ENCODE data around the gene ATM.

ATM gene

DNA sequence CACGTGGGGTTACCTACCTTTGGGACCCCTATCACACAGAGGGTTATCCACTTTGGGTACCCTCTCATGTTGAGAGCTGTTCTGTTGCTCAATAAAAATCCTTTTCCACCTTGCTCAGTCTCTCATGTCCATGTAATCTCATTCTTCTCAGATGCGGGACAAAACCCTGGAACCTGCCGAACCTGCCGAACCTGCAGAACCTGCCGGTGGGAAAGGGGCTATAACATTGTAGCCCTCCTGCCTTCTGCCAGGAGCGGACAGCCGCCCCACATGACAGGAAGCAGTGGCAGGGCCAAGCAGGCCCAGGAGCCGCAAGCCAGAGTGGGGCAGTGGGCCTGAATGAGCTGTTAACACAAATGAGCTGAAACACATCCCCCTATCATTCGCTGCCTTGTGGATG lies 18.5 kb upstream of the ATM start:
- no peak for TF ChIP-seq CSDC2 (CRISPR knock-in tag; IDR thresholded peaks at IDR 0.05)
- TF ChIP-seq, protein P1, sequence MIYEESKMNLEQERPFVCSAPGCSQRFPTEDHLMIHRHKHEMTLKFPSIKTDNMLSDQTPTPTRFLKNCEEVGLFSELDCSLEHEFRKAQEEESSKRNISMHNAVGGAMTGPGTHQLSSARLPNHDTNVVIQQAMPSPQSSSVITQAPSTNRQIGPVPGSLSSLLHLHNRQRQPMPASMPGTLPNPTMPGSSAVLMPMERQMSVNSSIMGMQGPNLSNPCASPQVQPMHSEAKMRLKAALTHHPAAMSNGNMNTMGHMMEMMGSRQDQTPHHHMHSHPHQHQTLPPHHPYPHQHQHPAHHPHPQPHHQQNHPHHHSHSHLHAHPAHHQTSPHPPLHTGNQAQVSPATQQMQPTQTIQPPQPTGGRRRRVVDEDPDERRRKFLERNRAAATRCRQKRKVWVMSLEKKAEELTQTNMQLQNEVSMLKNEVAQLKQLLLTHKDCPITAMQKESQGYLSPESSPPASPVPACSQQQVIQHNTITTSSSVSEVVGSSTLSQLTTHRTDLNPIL (CRISPR knock-in tag; IDR thresholded peaks at IDR 0.05; ENCODE audit: low read depth), result no peak
- TF ChIP-seq PPARA (CRISPR knock-in tag; IDR thresholded peaks at IDR 0.05; ENCODE audit: borderline replicate concordance), result no peak
- no peak for TF ChIP-seq ISL1 (CRISPR knock-in tag; IDR thresholded peaks at IDR 0.05)

DNA sequence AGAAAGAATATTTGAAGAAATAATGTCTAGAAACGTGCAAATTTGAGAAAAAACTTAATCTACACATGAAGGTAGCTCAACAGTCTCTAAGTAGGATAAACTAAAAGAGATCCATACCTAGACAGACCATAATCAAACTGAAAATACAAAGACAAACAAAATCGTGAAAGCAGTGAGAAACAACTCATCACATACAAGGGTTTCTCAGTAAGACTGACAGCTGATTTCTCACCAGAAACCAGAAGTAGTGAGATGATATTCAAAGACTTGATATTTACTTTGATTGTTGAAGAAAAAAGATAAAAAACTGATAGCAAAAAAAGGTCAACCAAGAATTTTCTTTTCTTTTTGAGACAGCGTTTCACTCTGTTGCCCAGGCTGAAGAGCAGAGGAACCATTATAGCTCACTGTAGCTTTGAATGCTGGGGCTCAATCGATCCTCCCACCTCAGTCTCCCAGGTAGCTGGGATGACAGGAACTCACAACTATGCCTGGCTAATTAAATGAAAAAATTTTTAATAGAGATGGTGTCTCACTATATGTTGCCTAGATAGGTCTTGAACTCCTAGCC lies 17.9 kb upstream of the ATM start:
- TF ChIP-seq RARB (CRISPR knock-in tag; IDR thresholded peaks at IDR 0.05) (no peak), BACH2 (CRISPR knock-in tag; IDR thresholded peaks at IDR 0.05; ENCODE audit: borderline replicate concordance) (no peak), ZFP30 (CRISPR knock-in tag; IDR thresholded peaks at IDR 0.05) (no peak), ARNTL (CRISPR knock-in tag; IDR thresholded peaks at IDR 0.05; ENCODE audit: borderline replicate concordance, low read depth) (no peak), TOX (CRISPR knock-in tag; IDR thresholded peaks at IDR 0.05; ENCODE audit: borderline replicate concordance) (no peak), TCF4 (CRISPR knock-in tag; IDR thresholded peaks at IDR 0.05; ENCODE audit: borderline replicate concordance) (no peak), PPARA (CRISPR knock-in tag; IDR thresholded peaks at IDR 0.05; ENCODE audit: borderline replicate concordance) (no peak), ZNF565 (CRISPR knock-in tag; conservative IDR thresholded peaks at IDR 0.05; ENCODE audit: low read depth) (no peak), ESRRG (CRISPR knock-in tag; IDR thresholded peaks at IDR 0.05) (no peak), ZNF70 (CRISPR knock-in tag; IDR thresholded peaks at IDR 0.05) (no peak)
- TF ChIP-seq, protein P2, sequence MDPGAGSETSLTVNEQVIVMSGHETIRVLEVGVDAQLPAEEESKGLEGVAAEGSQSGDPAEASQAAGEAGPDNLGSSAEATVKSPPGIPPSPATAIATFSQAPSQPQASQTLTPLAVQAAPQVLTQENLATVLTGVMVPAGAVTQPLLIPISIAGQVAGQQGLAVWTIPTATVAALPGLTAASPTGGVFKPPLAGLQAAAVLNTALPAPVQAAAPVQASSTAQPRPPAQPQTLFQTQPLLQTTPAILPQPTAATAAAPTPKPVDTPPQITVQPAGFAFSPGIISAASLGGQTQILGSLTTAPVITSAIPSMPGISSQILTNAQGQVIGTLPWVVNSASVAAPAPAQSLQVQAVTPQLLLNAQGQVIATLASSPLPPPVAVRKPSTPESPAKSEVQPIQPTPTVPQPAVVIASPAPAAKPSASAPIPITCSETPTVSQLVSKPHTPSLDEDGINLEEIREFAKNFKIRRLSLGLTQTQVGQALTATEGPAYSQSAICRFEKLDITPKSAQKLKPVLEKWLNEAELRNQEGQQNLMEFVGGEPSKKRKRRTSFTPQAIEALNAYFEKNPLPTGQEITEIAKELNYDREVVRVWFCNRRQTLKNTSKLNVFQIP (CRISPR knock-in tag; IDR thresholded peaks at IDR 0.05; ENCODE audit: borderline replicate concordance, low read depth), result no peak
- ATAC-seq, result no peak

More for the DNA sequence above, 18.5 kb upstream of the ATM start:
- ATAC-seq, result no peak

DNA sequence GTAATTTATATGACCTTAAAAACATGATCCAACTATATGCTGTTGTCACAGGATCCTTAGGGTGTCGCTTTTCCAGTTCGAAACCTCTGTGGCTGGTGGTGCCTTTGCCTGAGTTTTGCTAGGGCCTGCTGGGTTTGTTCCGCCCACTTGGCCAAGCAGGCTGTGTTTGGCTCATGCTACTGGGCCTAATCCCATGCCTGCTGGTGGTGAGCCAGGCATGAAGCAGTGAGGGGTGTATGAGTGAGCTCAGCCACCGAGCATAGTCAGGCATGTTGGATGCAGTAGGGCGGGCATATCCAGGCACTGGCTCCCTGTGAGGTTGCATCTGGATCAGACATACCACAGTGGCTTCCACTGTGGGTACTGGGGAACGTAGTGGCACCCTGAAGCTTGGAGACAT lies 16.7 kb upstream of the ATM start:
- ATAC-seq, result no peak
- TF ChIP-seq SNAI2 (CRISPR knock-in tag; IDR thresholded peaks at IDR 0.05), result no peak
- TF ChIP-seq CSDC2 (CRISPR knock-in tag; IDR thresholded peaks at IDR 0.05), result no peak
- no peak for TF ChIP-seq ESRRG (CRISPR knock-in tag; IDR thresholded peaks at IDR 0.05)
- TF ChIP-seq, protein P3, sequence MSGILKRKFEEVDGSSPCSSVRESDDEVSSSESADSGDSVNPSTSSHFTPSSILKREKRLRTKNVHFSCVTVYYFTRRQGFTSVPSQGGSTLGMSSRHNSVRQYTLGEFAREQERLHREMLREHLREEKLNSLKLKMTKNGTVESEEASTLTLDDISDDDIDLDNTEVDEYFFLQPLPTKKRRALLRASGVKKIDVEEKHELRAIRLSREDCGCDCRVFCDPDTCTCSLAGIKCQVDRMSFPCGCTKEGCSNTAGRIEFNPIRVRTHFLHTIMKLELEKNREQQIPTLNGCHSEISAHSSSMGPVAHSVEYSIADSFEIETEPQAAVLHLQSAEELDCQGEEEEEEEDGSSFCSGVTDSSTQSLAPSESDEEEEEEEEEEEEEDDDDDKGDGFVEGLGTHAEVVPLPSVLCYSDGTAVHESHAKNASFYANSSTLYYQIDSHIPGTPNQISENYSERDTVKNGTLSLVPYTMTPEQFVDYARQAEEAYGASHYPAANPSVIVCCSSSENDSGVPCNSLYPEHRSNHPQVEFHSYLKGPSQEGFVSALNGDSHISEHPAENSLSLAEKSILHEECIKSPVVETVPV (CRISPR knock-in tag; IDR thresholded peaks at IDR 0.05), result no peak
- no peak for TF ChIP-seq ZC3H10 (CRISPR knock-in tag; IDR thresholded peaks at IDR 0.05)
- TF ChIP-seq GLIS3 (CRISPR knock-in tag; IDR thresholded peaks at IDR 0.05), result no peak
- TF ChIP-seq, protein P4, sequence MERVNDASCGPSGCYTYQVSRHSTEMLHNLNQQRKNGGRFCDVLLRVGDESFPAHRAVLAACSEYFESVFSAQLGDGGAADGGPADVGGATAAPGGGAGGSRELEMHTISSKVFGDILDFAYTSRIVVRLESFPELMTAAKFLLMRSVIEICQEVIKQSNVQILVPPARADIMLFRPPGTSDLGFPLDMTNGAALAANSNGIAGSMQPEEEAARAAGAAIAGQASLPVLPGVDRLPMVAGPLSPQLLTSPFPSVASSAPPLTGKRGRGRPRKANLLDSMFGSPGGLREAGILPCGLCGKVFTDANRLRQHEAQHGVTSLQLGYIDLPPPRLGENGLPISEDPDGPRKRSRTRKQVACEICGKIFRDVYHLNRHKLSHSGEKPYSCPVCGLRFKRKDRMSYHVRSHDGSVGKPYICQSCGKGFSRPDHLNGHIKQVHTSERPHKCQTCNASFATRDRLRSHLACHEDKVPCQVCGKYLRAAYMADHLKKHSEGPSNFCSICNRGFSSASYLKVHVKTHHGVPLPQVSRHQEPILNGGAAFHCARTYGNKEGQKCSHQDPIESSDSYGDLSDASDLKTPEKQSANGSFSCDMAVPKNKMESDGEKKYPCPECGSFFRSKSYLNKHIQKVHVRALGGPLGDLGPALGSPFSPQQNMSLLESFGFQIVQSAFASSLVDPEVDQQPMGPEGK (CRISPR knock-in tag; IDR thresholded peaks at IDR 0.05; ENCODE audit: borderline replicate concordance), result no peak
- TF ChIP-seq ZNF70 (CRISPR knock-in tag; IDR thresholded peaks at IDR 0.05), result no peak
- no peak for TF ChIP-seq RARB (CRISPR knock-in tag; IDR thresholded peaks at IDR 0.05)
- TF ChIP-seq, protein P2 (CRISPR knock-in tag; IDR thresholded peaks at IDR 0.05; ENCODE audit: borderline replicate concordance, low read depth), result no peak
- TF ChIP-seq, protein P1 (CRISPR knock-in tag; IDR thresholded peaks at IDR 0.05; ENCODE audit: low read depth), result no peak
- no peak for TF ChIP-seq ZFP3 (CRISPR knock-in tag; IDR thresholded peaks at IDR 0.05)
- TF ChIP-seq ZNF565 (CRISPR knock-in tag; conservative IDR thresholded peaks at IDR 0.05; ENCODE audit: low read depth), result no peak
- no peak for TF ChIP-seq TOX (CRISPR knock-in tag; IDR thresholded peaks at IDR 0.05; ENCODE audit: borderline replicate concordance)
- TF ChIP-seq ISL1 (CRISPR knock-in tag; IDR thresholded peaks at IDR 0.05), result no peak

Measured in SK-N-SH treated with all-trans-retinoic acid at 6 μM for 48 hours (cell line).